Left lobe of liver (tissue), 2 donors: ENCODE data around the gene LAYN. TPM values are rescaled to one million over a fixed set of nuclear protein-coding genes. Genes with fewer than 3 reads are reported as not detected.

Experiments used
- ATAC-seq: fragments of 200-7000 bp; cut with Tn5 transposase; one replicate; pipeline ENCODE4 v1.9.1; 2020; ENCODE audit warnings: mild to moderate bottlenecking, moderate library complexity
- DNase-seq: peaks from one replicate; pipeline ENCODE4 v3.0.0-alpha.2; 2020; ENCODE audit warnings: low spot score
- total RNA-seq: library from RNA; stranded (reverse); gene quantifications from one replicate; pipeline ENCODE4 v1.2.1, GENCODE V29; 2021
- donor health status: DM: no; HTN: no; CAD: no; lungs with moderate emphysema.
- donor health status: DM: no; HTN: yes; CAD: no.

The LAYN gene
- total RNA-seq, 1 donor from 2014 or later, result 0.73 TPM

GRCh38 chr11:111589886-111590499 lies 49.5 kb downstream of the LAYN start:
- ATAC-seq (no peak), DNase-seq (no peak)

- DNase-seq (no peak), ATAC-seq (no peak)
Observed at GRCh38 chr11:111591187-111591960, 50.9 kb downstream of the LAYN start.

- ATAC-seq, result no peak
Observed at GRCh38 chr11:111592491-111592890, 52.0 kb downstream of the LAYN start.

GRCh38 chr11:111596319-111596718 lies 55.8 kb downstream of the LAYN start:
- DNase-seq (no peak), ATAC-seq (no peak)

More at GRCh38 chr11:111592491-111592890, 52.0 kb downstream of the LAYN start:
- no peak for DNase-seq

- ATAC-seq (no peak), DNase-seq (no peak)
Observed at GRCh38 chr11:111598148-111598547, 57.6 kb downstream of the LAYN start.

GRCh38 chr11:111598559-111598958 lies 58.0 kb downstream of the LAYN start:
- DNase-seq (no peak), ATAC-seq (no peak)

- ATAC-seq (no peak), DNase-seq (no peak)
Observed at GRCh38 chr11:111601636-111601978, 61.1 kb downstream of the LAYN start.

GRCh38 chr11:111601979-111602864 lies 61.7 kb downstream of the LAYN start, which contains the start of gene SIK2:
Gene SIK2, plus strand, starts transcription at chr11:111602449. Its CDS starts 115 bp downstream, at chr11:111602564.
- peak; percentile 96 for DNase-seq
- peak; percentile 85 for ATAC-seq

- peak; percentile 34 for ATAC-seq
- no peak for DNase-seq
Observed at GRCh38 chr11:111602865-111603610, 62.5 kb downstream of the LAYN start.

GRCh38 chr11:111603611-111604130 lies 63.2 kb downstream of the LAYN start:
- no peak for DNase-seq
- no peak for ATAC-seq

GRCh38 chr11:111604392-111605009 lies 64.0 kb downstream of the LAYN start:
- ATAC-seq, result peak; percentile 34

GRCh38 chr11:111605681-111606080 lies 65.2 kb downstream of the LAYN start:
- DNase-seq (no peak), ATAC-seq (no peak)

More at GRCh38 chr11:111604392-111605009, 64.0 kb downstream of the LAYN start:
- DNase-seq, result no peak

GRCh38 chr11:111606986-111607385 lies 66.5 kb downstream of the LAYN start:
- ATAC-seq (no peak), DNase-seq (no peak)

- peak; percentile 2 for ATAC-seq
- no peak for DNase-seq
Observed at GRCh38 chr11:111607751-111608150, 67.2 kb downstream of the LAYN start.

Other genes starting within 250 kb of the LAYN start
- 0.58 TPM for gene POU2AF3, start 242.2 kb upstream of the LAYN start, total RNA-seq
- gene POU2AF1, start 161.4 kb upstream of the LAYN start, total RNA-seq, result 0.38 TPM
- gene BTG4, start 28.3 kb upstream of the LAYN start, total RNA-seq, result not detected
- gene HOATZ, start 25.9 kb upstream of the LAYN start, total RNA-seq, result not detected
- gene SIK2, start 61.7 kb downstream of the LAYN start, total RNA-seq, result 23.7 TPM
- 79.5 TPM for gene PPP2R1B, start 225.7 kb downstream of the LAYN start, total RNA-seq